ENCODE results near the gene NRXN3.

The NRXN3 gene

DNA sequence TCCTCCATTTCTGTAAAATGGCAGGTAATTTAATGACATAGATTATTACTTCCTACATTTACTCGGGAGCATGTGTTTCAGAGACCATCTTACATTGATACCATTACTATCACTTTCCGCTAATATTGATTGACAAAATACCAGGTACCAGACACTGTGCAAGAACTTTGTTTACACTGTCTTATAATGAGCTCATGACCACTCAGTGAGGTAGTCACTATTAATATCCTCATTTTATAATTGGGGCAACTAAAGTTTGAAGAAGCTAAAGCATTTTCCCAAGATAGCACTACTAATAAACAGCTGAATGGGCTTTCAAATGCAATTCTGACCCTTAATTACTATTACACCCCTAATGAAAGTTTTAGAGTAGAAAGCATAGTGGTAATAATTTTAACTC lies 1306.4 kb downstream of the NRXN3 start:
- intact Hi-C loops (cut with micrococcal nuclease) = no loop called here
- Mint-ChIP-seq H3K9me3 (peaks cover 21% of the 10 kb centered on the region), H3K27ac (no peak overlapping the region), H3K36me3 (ENCODE audit: low read depth) (no peaks in the 10 kb centered on the region), H3K27me3 (no peaks in the 10 kb centered on the region), H3K4me3 (no peak overlapping the region), H3K4me1 (ENCODE audit: low read depth) (no peaks in the 10 kb centered on the region)

DNA sequence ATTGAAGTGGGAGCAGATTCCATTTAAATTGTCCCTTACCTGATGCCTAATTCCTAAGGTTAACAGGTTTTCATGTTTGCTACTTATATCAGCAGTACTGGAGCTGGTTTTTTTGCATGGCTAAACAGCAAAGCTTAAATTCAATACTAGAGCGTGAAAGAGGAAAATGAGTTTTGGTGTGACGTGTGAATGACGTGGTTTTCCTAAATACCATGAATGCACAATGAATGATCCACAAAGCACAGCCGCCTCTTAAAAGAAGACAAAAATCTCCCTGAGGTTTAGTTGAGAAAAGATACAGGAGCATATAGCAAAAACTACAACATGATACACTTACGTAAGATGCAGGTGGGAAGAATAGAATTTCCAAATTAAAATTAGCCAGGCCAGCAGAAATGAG lies 1310.0 kb downstream of the NRXN3 start:
- no peaks in the 10 kb centered on the region for H3K4me1 Mint-ChIP-seq (ENCODE audit: low read depth)
- H3K27me3 Mint-ChIP-seq = no peaks in the 10 kb centered on the region
- intact Hi-C loops (cut with micrococcal nuclease) = no loop called here
- no peak overlapping the region for H3K27ac Mint-ChIP-seq
- H3K9me3 Mint-ChIP-seq = peaks cover 17% of the 10 kb centered on the region
- no peak overlapping the region for H3K4me3 Mint-ChIP-seq
- no peaks in the 10 kb centered on the region for H3K36me3 Mint-ChIP-seq (ENCODE audit: low read depth)

DNA sequence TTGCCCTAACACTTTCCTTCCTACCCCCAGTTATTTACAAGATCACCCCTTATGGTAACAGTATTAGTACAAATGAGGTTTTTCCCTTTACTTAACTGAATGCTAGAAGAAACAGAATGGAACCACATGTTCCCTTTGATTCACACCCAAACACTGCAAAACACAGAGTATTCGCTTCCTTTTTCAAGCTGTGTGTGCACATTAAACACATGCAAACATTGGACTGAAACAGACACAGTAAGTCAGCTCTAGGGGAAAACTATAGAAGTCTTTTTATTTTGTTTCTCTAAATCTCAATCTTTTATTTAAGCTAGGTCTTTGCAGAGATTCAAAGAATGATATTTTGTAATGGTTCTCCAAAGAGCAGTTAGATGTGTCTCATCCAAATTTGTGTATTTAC lies 1312.7 kb downstream of the NRXN3 start:
- Mint-ChIP-seq H3K9me3 (peaks cover 17% of the 10 kb centered on the region), H3K4me3 (no peak overlapping the region), H3K27ac (no peak overlapping the region), H3K4me1 (ENCODE audit: low read depth) (no peaks in the 10 kb centered on the region), H3K36me3 (ENCODE audit: low read depth) (no peaks in the 10 kb centered on the region), H3K27me3 (no peaks in the 10 kb centered on the region)
- intact Hi-C loops (cut with micrococcal nuclease) = no loop called here

DNA sequence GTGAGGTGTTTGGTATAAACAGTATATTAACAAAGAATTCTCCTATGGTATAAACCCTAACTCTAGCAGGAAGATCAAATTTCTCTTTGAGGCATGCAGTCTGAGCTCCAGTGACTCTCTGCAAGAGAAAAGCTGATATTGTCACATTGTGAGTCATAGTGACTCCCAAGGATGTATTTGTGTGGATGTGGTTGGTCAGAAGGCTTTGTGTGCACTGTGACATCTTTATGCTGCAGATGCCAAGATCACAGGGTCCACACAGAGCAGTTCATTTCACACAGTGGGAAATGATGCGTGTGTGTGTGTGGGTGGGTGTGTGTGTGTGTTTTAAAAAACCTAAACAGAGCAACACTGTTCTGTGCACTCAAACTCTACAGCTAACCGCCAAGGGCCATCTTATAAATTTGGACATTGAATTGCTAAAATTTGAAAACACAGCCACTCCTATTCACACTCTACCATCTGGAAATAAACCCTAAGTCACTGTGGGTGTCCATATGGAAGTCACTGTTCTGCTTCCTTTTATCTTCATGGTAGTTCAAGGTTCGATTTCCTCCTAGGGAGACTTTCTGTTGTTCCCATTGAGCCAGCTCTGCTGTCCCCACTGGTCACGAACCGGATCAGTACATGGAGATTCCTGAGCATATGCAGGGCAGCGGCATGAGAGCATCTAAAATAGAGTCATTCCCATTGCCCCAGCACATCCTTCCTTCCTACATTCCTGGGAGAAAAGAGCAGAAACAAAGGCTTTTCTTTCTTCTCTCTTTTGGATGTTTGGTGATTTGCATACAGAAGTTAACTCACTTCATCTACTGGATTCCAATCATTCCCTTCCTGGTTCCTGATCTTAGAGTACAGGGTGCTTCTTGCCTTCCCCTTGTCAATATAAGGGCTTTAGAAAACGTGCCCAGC lies 1313.6 kb downstream of the NRXN3 start:
- H3K4me3 Mint-ChIP-seq = no peak overlapping the region
- no peak overlapping the region for H3K27ac Mint-ChIP-seq
- no peaks in the 10 kb centered on the region for H3K4me1 Mint-ChIP-seq (ENCODE audit: low read depth)
- H3K27me3 Mint-ChIP-seq = no peaks in the 10 kb centered on the region
- peaks cover 17% of the 10 kb centered on the region for H3K9me3 Mint-ChIP-seq
- H3K36me3 Mint-ChIP-seq (ENCODE audit: low read depth) = no peaks in the 10 kb centered on the region
- intact Hi-C loops (cut with micrococcal nuclease) = no loop called here

DNA sequence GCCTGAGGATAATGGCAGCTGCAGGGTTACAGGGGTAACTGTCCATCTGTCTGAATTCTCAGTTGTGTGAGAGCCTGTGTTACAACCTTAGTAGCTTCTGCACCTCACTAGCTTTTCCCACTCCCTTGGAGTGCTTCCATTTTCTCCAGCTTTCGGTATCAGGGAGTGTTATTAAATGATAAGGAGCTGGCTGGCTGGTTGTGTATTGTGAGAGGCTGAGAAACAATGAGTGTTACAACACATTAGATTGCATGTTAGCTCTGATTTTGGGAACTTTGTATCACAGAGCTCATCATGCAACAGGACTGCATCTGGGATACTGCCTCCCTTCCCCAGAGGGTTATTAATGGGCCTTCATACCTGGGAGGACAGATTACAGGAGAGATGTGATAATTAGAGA lies 1317.5 kb downstream of the NRXN3 start:
- Mint-ChIP-seq H3K36me3 (ENCODE audit: low read depth) (no peaks in the 10 kb centered on the region), H3K4me1 (ENCODE audit: low read depth) (no peaks in the 10 kb centered on the region), H3K9me3 (no peaks in the 10 kb centered on the region), H3K4me3 (no peak overlapping the region), H3K27me3 (no peaks in the 10 kb centered on the region), H3K27ac (no peak overlapping the region)
- intact Hi-C loops (cut with micrococcal nuclease) = no loop called here

DNA sequence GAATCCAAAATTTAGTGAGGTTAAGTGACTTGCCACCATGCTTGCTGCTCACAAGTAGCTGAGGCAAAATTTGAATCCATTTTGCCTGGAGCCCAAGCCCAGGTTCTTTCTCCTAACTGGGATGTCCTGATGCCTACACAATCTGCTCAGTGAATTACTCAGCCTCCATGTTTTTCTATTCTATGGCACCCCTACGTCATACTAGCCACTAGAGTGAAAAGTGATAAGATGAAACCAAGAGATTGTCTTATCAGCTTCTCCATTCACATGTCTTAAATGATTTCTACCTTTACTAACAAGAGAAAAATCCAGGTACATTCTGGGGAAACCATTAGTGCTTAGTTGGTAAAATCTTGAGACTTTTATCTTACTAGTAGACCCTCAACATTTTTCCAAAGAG lies 1321.0 kb downstream of the NRXN3 start:
- Mint-ChIP-seq H3K36me3 (ENCODE audit: low read depth) (no peaks in the 10 kb centered on the region), H3K4me1 (ENCODE audit: low read depth) (no peaks in the 10 kb centered on the region), H3K4me3 (no peak overlapping the region), H3K9me3 (no peaks in the 10 kb centered on the region), H3K27me3 (no peaks in the 10 kb centered on the region), H3K27ac (no peak overlapping the region)
- intact Hi-C loops (cut with micrococcal nuclease) = no loop called here

DNA sequence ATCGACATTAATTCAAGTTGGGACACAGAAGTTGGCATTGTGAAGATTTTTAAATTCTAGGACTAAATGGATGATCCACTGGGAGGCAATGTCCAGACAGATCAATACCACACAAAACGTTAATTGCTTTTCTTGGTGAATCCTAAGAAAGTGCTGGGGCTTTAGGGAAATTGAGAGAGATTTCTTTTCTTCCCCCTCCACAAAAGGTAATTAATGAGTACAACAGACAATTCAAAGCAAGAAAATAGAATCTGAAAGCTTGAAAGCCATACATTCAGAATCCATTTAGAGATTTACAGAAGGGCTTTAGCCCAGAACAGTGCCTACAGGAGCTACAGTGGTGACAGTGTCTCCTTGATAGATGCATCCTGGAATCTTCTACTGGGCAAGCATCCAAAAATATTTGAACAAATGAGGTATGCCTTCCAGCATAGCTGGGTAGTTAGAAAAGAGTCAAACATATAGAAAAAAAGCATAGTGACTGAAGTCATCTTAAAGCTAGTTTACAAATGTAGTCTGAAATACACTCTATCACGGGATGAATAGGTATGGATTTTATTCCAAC lies 1323.0 kb downstream of the NRXN3 start:
- H3K4me1 Mint-ChIP-seq (ENCODE audit: low read depth) = no peaks in the 10 kb centered on the region
- H3K4me3 Mint-ChIP-seq = no peak overlapping the region
- intact Hi-C loops (cut with micrococcal nuclease) = no loop called here
- H3K36me3 Mint-ChIP-seq (ENCODE audit: low read depth) = no peaks in the 10 kb centered on the region
- no peaks in the 10 kb centered on the region for H3K9me3 Mint-ChIP-seq
- H3K27me3 Mint-ChIP-seq = no peaks in the 10 kb centered on the region
- H3K27ac Mint-ChIP-seq = no peak overlapping the region

DNA sequence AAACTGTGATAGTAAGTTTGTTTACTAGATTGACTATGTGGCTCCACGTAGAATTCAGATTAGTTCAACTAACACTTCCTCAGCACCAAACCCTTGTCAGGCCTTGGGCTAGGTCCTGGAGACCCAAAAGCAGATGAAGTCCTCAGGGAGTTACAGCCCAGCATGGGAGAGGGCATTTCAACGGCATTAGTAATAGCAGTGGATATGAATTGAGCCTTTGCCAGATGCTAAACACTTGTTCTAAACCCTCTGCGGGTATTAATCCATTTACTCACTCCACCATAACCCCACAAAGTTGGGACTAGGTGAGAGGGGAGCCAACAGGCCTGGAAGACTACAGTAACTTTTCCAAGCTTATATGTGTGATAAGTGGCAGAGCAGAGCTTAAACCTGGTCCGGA lies 1326.5 kb downstream of the NRXN3 start:
- H3K4me3 Mint-ChIP-seq = no peak overlapping the region
- no peaks in the 10 kb centered on the region for H3K4me1 Mint-ChIP-seq (ENCODE audit: low read depth)
- no peaks in the 10 kb centered on the region for H3K36me3 Mint-ChIP-seq (ENCODE audit: low read depth)
- H3K27me3 Mint-ChIP-seq = no peaks in the 10 kb centered on the region
- intact Hi-C loops (cut with micrococcal nuclease) = no loop called here
- H3K27ac Mint-ChIP-seq = no peak overlapping the region
- H3K9me3 Mint-ChIP-seq = no peaks in the 10 kb centered on the region

DNA sequence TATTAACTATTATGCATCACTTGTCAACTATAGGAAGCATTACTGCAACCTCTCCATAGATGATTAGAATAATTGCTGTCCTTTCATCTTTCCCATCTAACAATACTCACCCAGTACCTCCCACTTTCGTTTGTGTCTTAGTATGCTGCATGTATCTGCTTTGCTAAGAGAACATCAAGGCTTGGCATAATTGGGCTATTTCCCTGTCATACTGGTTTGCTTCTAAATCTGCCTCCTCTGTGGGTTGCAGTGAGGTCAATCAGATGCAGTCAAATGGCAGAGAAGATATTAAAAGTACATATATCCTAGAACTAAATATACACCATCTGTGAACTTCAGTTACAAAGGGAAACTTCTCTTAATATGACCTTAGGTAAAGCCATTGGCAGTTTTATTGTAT lies 1330.3 kb downstream of the NRXN3 start:
- intact Hi-C loops (cut with micrococcal nuclease) = no loop called here
- H3K36me3 Mint-ChIP-seq (ENCODE audit: low read depth) = no peaks in the 10 kb centered on the region

DNA sequence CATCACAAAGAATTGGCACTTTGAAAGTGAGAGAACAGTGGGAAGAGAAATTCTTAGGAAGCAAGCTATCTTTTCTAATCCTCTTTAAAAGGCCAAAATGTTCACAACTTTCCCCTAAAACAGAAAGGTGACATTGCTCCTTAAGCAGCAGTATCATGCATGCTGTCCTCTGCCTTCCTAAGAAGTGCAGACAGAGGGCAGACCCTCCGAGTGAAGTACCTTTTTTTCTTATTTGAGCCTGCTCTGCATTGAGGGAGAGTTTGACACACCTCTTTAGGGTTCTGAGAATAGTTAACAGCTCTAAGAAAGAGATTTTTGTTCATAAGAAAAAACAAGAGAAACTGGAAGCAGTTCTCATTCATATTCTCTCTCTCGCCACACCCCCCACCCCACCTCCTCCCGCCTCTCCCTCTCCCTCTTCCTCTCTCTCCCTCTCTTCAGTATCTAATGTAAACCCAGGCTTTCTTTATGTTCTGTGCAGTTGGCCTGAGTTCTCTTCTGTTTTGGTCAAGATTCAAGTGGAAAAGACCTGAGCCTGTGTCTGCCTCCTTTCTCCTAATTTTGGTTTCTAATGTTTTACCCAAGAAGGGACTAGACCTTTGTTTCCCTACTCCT lies 1332.1 kb downstream of the NRXN3 start:
- H3K36me3 Mint-ChIP-seq (ENCODE audit: low read depth) = no peaks in the 10 kb centered on the region
- H3K9me3 Mint-ChIP-seq = no peaks in the 10 kb centered on the region
- H3K4me1 Mint-ChIP-seq (ENCODE audit: low read depth) = no peaks in the 10 kb centered on the region
- no peak overlapping the region for H3K27ac Mint-ChIP-seq
- no peaks in the 10 kb centered on the region for H3K27me3 Mint-ChIP-seq
- intact Hi-C loops (cut with micrococcal nuclease) = no loop called here
- H3K4me3 Mint-ChIP-seq = no peak overlapping the region

More for the DNA sequence above, 1330.3 kb downstream of the NRXN3 start:
- H3K27me3 Mint-ChIP-seq = no peaks in the 10 kb centered on the region
- no peaks in the 10 kb centered on the region for H3K4me1 Mint-ChIP-seq (ENCODE audit: low read depth)
- H3K27ac Mint-ChIP-seq = no peak overlapping the region
- H3K4me3 Mint-ChIP-seq = no peak overlapping the region
- H3K9me3 Mint-ChIP-seq = no peaks in the 10 kb centered on the region

DNA sequence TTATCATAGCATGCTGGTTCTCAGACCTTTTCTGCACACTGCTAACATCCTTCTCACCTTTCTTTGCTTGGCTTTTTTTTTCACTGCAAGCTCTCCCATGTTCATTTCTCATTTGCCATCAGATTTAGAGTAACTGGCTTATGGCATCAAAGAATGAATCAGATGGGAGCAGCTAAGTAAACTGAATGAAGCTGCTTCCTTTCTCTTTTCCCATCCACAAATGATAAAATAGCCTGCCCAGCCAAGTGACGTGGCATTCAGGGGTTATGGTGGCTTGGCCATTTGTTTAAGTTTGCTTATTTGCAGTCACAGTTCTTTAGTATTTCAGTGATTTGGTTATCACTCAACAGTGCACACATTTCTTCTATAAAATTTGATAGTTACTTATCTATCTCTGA lies 1332.6 kb downstream of the NRXN3 start:
- Mint-ChIP-seq H3K4me1 (ENCODE audit: low read depth) (no peaks in the 10 kb centered on the region), H3K4me3 (no peak overlapping the region), H3K36me3 (ENCODE audit: low read depth) (no peaks in the 10 kb centered on the region), H3K9me3 (no peaks in the 10 kb centered on the region), H3K27me3 (no peaks in the 10 kb centered on the region), H3K27ac (no peak overlapping the region)
- intact Hi-C loops (cut with micrococcal nuclease) = no loop called here

DNA sequence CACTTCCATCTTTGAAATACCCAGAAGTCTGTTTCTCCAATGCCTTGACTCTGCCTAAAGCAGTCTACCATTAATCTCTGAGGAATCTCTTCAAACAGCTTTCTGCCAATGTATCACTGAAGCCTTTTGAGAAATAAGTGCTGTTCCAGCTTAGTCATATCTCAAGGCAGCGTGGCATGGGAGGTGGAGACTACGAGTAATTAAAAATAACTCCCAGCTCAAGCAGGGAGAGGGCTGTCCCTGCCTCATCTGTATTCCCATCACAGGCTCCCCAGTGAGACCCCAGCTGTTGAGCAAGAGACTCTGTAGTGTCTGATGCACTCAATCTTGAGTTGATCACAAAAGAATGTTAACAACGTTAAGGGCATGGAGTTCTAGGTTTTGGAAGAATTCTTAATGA lies 1340.5 kb downstream of the NRXN3 start:
- Mint-ChIP-seq H3K27me3 (no peaks in the 10 kb centered on the region), H3K4me3 (no peak overlapping the region), H3K4me1 (ENCODE audit: low read depth) (no peaks in the 10 kb centered on the region), H3K36me3 (ENCODE audit: low read depth) (no peaks in the 10 kb centered on the region), H3K27ac (no peak overlapping the region), H3K9me3 (no peaks in the 10 kb centered on the region)
- intact Hi-C loops (cut with micrococcal nuclease) = no loop called here

DNA sequence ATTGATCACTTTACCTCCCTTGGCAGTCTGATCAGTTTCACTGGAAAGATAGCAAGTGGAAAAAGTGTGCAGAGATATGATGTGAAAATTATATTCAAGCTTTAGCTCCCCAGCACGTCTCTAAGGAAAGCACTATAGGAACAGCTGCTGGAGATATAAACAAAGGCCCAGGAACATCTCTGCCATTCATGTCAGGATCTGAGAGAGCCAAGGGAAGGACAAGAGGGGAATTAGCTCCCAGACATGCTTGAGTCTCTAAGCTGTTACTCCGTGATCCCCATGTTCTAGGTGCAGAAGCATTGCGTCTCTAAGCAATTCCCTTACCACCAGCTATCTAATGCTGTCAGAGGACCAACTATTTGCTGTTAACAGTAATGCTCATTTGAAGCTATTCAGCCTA lies 1341.0 kb downstream of the NRXN3 start:
- intact Hi-C loops (cut with micrococcal nuclease) = no loop called here
- Mint-ChIP-seq H3K9me3 (no peaks in the 10 kb centered on the region), H3K27me3 (no peaks in the 10 kb centered on the region), H3K4me3 (no peak overlapping the region), H3K36me3 (ENCODE audit: low read depth) (no peaks in the 10 kb centered on the region), H3K4me1 (ENCODE audit: low read depth) (no peaks in the 10 kb centered on the region), H3K27ac (no peak overlapping the region)

DNA sequence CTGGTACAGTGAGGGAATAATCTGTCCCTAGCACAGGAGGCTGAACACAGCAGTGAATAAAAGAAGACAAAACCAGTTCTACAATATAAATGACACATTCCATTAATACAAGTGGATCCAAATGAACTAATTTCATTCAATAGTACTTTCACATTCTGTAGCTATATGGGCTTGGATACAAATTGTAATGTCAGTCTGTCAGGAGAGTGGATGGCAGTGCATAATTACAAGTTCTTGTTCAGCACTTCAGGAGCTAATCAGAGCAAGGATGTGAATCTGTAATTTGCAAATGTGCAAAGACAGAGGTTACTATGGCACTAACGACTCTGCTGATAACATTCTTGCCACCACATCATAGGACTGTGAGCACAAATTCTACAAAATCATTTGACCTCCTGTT lies 1343.3 kb downstream of the NRXN3 start:
- intact Hi-C loops (cut with micrococcal nuclease) = no loop called here
- Mint-ChIP-seq H3K4me3 (no peak overlapping the region), H3K36me3 (ENCODE audit: low read depth) (no peaks in the 10 kb centered on the region), H3K9me3 (no peaks in the 10 kb centered on the region), H3K27me3 (no peaks in the 10 kb centered on the region), H3K4me1 (ENCODE audit: low read depth) (no peaks in the 10 kb centered on the region), H3K27ac (no peak overlapping the region)

Data from dendritic cell treated with granulocyte-macrophage colony-stimulating factor and Interleukin-4, amounts not matched to agents 40 ng/mL and 50 ng/mL, for 4 days (primary cell).